Measurements from ENCODE around the gene CHRNE.
A peak's percentile ranks its signal among the peaks of the same experiment; 100 is the strongest.

DNA sequence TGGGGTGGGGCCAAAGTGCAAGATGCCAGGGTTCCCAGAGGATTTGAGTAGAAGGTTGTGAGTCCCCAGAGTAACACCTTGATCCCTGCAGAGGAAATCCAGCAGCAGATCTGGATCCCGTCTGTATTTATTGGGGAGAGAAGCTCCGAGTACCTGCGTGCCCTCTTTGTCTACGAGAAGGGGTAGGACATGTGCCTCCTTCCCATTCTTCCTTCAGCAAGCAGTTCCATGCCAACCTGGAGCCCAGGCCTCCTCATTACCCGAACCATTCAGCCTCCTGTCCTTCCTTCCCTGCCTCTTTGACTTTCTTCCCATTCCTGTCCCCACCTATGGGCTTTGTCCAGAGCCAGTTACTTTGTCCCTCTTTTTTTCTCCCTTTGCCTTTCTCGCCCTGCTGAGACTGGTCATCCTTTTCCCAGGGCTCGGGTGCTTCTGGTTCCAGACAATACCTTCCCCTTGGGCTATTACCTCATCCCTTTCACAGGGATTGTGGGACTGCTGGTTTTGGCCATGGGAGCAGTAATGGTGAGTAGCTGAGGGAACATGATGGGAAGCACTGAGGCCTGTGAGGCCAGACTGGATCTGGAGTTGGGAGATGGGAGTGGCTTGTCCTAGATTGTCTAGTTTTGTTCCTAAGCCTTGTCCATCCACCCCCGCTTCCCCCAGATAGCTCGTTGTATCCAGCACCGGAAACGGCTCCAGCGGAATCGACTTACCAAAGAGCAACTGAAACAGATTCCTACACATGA lies 40.0 kb upstream of the CHRNE start:
- TF ChIP-seq EZH2 (IDR thresholded peaks at IDR 0.05; ENCODE audit: low read depth, low read length, severe bottlenecking) (no peak), ASH2L (IDR thresholded peaks at IDR 0.05; ENCODE audit: low read length) (no peak), YY1 (IDR thresholded peaks at IDR 0.05; ENCODE audit: low read depth, low read length) (no peak), POLR2A (IDR thresholded peaks at IDR 0.05; ENCODE audit: control extremely low read depth in 1 of 2, low read depth in 2 of 2, low read length in 2 of 2) (peak; percentile 38 to 47; a peak in 2 of 3 replicates), NRF1 (IDR thresholded peaks at IDR 0.05; ENCODE audit: low read depth, low read length) (no peak), POLR2AphosphoS5 (IDR thresholded peaks at IDR 0.05; ENCODE audit: low read depth, low read length) (peak; percentile 43; the same call in 1 of the 2 replicates), MAFK (IDR thresholded peaks at IDR 0.05; ENCODE audit: low read depth, low read length) (no peak), CBX8 (IDR thresholded peaks at IDR 0.05; ENCODE audit: borderline replicate concordance, low read depth, low read length) (no peak), EP300 (IDR thresholded peaks at IDR 0.05; ENCODE audit: borderline replicate concordance in 1 of 2, low read depth in 2 of 2, low read length in 2 of 2) (no peak), HDAC2 (IDR thresholded peaks at IDR 0.05; ENCODE audit: borderline replicate concordance in 1 of 2, low read depth in 2 of 2, low read length in 2 of 2) (no peak), CHD2 (IDR thresholded peaks at IDR 0.05; ENCODE audit: low read length) (no peak), CREB1 (IDR thresholded peaks at IDR 0.05) (no peak), SIN3A (conservative IDR thresholded peaks at IDR 0.05 in 1 of 2, IDR thresholded peaks at IDR 0.05 in 1 of 2; ENCODE audit: low read depth in 1 of 2, low read length in 2 of 2) (no peak)
- TF ChIP-seq, protein P1, sequence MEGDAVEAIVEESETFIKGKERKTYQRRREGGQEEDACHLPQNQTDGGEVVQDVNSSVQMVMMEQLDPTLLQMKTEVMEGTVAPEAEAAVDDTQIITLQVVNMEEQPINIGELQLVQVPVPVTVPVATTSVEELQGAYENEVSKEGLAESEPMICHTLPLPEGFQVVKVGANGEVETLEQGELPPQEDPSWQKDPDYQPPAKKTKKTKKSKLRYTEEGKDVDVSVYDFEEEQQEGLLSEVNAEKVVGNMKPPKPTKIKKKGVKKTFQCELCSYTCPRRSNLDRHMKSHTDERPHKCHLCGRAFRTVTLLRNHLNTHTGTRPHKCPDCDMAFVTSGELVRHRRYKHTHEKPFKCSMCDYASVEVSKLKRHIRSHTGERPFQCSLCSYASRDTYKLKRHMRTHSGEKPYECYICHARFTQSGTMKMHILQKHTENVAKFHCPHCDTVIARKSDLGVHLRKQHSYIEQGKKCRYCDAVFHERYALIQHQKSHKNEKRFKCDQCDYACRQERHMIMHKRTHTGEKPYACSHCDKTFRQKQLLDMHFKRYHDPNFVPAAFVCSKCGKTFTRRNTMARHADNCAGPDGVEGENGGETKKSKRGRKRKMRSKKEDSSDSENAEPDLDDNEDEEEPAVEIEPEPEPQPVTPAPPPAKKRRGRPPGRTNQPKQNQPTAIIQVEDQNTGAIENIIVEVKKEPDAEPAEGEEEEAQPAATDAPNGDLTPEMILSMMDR (IDR thresholded peaks at IDR 0.05; ENCODE audit: control extremely low read depth in 1 of 3, insufficient read depth in 1 of 3, low read depth in 1 of 3, low read length in 3 of 3), result no peak

Measured in H1 (cell line).